ENCODE results near the gene ZNF423.

ZNF423 gene

DNA sequence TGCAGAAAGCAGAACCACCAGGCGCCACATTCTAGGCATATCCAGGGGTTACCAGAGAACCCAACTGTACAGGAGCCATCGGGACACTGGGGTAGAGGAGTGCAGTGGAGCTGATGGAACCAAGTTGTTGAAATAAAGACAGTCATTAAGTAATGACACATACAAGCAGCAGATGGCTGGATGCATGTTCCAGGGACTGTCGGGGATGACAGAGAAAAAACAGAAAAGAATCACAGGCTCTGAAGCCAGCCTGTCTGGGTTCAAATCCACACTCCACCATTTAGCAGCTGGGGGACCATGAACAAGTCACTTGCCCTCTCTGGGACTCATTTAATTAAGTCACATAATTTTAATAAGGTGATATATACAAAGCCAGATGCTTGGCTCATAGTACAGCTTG lies 117.1 kb downstream of the ZNF423 start:
- DNase-seq (ENCODE audit: low read depth): no peak
- H3K4me3 ChIP-seq (ENCODE audit: low read length): no peak overlapping the region
- TF ChIP-seq, protein P1, sequence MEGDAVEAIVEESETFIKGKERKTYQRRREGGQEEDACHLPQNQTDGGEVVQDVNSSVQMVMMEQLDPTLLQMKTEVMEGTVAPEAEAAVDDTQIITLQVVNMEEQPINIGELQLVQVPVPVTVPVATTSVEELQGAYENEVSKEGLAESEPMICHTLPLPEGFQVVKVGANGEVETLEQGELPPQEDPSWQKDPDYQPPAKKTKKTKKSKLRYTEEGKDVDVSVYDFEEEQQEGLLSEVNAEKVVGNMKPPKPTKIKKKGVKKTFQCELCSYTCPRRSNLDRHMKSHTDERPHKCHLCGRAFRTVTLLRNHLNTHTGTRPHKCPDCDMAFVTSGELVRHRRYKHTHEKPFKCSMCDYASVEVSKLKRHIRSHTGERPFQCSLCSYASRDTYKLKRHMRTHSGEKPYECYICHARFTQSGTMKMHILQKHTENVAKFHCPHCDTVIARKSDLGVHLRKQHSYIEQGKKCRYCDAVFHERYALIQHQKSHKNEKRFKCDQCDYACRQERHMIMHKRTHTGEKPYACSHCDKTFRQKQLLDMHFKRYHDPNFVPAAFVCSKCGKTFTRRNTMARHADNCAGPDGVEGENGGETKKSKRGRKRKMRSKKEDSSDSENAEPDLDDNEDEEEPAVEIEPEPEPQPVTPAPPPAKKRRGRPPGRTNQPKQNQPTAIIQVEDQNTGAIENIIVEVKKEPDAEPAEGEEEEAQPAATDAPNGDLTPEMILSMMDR (conservative IDR thresholded peaks at IDR 0.05; ENCODE audit: low read length): no peak

DNA sequence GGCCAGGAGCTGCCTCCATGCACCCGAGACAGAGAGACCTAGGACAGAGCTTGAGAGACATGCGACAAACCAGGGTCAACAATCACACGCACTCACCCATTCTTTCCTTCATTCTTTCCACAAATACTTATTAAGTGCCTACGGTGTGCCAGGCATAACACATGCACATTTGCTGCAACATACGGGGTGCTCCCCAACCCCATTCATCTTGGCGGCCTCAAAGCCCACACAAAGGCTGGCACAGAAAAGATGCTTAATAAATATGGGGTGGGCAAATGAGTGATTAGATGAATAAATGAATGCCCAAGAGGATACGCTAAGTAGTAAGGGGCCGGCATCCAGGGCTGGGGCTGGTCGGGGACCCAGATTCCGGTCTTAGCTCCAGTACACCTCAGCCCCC lies 117.9 kb downstream of the ZNF423 start:
- TF ChIP-seq, protein P1 (conservative IDR thresholded peaks at IDR 0.05; ENCODE audit: low read length): no peak
- H3K4me3 ChIP-seq (ENCODE audit: low read length): no peak overlapping the region
- no peak for DNase-seq (ENCODE audit: low read depth)

DNA sequence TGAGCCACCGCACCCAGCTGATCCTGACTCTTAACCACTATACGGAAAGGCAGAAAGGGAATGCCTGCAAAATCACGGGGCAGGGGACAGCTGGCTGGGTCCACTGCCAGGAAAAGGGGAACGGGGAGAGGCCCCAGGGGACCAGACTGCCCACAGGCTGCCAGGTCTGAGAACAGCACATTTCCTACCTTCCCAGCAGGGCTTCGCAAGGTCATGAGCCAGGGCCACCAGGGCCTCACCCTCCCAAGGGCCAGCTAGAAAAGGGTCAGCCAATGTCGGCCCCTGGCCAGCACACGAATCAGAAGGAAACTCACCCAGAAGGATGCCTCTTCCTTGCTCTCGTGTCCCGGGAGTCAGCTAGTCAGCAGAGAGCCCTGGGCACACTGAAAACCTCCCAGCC lies 118.4 kb downstream of the ZNF423 start:
- DNase-seq (ENCODE audit: low read depth): no peak
- TF ChIP-seq, protein P1 (conservative IDR thresholded peaks at IDR 0.05; ENCODE audit: low read length): no peak
- no peak overlapping the region for H3K4me3 ChIP-seq (ENCODE audit: low read length)

DNA sequence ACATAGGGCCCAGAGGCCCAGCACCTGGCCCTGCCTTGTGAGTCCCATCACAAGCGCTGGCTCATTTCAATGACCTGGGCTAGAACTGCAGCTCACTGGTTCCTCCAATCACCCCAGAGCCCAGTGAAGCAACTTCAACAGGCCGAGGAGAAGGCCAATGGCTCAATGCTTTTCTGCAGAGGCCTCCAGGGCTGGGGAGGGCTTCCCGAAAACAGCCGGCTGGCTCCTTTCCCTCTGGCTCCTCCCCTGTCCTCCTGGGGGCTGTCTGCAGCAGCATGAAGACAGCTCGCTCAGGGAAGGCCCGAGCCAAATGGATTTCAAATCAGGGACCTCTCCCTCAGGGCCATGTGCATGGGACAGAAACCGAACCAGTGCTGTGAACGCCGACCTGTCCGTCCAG lies 121.6 kb downstream of the ZNF423 start:
- H3K4me3 ChIP-seq (ENCODE audit: low read length): no peak overlapping the region
- no peak for DNase-seq (ENCODE audit: low read depth)
- TF ChIP-seq, protein P1 (conservative IDR thresholded peaks at IDR 0.05; ENCODE audit: low read length): no peak

DNA sequence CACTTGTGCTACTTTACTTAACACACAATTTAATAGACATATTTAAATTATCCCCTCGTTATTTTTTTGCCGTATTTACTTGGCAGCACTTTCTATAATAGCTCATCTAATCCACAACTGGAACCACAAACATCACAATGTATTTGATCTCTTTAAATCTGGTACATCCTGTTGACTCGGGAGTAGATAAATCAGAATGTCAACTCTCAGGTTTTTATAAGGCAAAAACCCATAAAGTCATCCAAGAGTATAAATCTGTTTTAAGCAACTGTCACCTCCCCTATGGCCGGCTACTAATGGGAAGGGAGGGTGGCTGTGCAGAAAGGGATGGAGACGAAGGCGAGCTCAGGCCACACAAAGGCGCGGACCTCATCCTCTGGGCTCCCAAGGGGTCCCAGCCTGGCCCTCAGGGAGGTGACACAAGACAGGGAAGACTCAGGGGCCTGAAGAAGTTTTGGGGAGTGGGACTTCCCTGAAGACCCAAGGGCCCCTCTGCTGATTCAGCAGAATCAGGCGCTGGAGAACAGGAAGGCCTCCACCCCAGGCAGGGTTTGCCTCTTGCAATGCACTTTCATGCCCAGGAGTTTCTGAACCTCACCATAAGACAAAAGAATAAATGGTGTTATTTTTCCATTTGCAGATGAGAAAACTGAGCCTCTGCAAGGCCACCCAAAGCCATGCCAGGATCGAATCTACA lies 122.5 kb downstream of the ZNF423 start:
- TF ChIP-seq, protein P1 (conservative IDR thresholded peaks at IDR 0.05; ENCODE audit: low read length): no peak

DNA sequence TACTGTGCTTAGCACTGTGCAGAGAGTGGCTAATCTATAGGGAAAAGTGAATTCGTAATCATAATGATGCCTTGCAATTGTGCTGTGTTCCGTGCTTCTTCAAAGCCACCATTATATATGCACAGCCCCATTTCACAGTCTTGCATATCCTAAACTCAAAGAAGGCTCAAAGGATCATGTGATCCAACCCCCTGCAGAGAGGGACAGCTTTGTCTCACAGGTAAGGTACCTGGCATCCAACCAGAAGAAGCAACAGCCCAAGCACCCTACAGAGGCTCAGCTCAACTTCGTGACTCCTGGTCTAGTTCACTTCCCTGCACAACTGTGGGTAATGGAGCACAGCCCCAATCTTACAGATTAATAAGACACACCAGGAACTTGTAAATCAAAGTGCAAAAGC lies 124.0 kb downstream of the ZNF423 start:
- TF ChIP-seq, protein P1 (conservative IDR thresholded peaks at IDR 0.05; ENCODE audit: low read length): no peak
- no peak for DNase-seq (ENCODE audit: low read depth)
- no peak overlapping the region for H3K4me3 ChIP-seq (ENCODE audit: low read length)

More for the DNA sequence above, 122.5 kb downstream of the ZNF423 start:
- no peak overlapping the region for H3K4me3 ChIP-seq (ENCODE audit: low read length)
- no peak for DNase-seq (ENCODE audit: low read depth)

DNA sequence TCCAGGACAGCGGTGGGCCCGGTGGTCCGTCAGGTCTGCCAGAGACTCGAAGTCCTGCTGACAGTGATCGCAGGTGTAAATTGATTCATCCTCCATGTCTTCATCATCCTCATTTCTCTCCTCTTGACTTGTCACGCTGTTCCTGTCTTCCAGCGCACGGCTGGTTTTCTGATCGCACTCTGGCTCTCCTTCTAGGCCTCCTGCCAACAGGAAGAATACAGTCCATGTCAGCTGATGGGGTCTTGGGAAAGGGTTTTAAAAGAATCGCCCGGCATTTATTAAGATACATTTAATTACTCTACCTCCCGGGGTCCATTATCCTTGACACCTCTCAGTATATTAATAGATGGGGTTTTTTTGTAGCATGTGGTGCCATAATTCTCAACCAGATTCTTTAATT lies 125.1 kb downstream of the ZNF423 start:
- H3K4me3 ChIP-seq (ENCODE audit: low read length): no peak overlapping the region
- DNase-seq (ENCODE audit: low read depth): no peak
- TF ChIP-seq, protein P1 (conservative IDR thresholded peaks at IDR 0.05; ENCODE audit: low read length): no peak
